Large intestine (tissue), 3 donors: ENCODE results near the gene NR2E1. TPM values are rescaled to one million over a fixed set of nuclear protein-coding genes. Genes with fewer than 3 reads are reported as not detected.

ENCODE experiments used
- DNase-seq, 2 donors: peaks; one replicate each; pipeline versions ENCODE4 v3.0.0 to v3.0.0-alpha.2; 2013
- H3K27ac ChIP-seq: one replicate; pipeline ENCODE4 v1.5.1; 2013; ENCODE audit warnings: low read length
- H3K27me3 ChIP-seq: 2 replicates; pipeline ENCODE4 v1.6.1; 2013; ENCODE audit warnings: low read length; ENCODE audit not compliant: control insufficient read depth, insufficient read depth
- H3K36me3 ChIP-seq: 2 replicates; pipeline ENCODE4 v1.6.1; 2013; ENCODE audit warnings: low read length; ENCODE audit not compliant: control insufficient read depth, insufficient read depth
- H3K4me1 ChIP-seq: one replicate; pipeline ENCODE4 v1.6.1; 2013; ENCODE audit warnings: low read length; ENCODE audit not compliant: control insufficient read depth, insufficient read depth
- H3K4me3 ChIP-seq: one replicate; pipeline ENCODE4 v1.5.1; 2013; ENCODE audit warnings: low read length
- H3K9me3 ChIP-seq: one replicate; pipeline ENCODE4 v1.6.1; 2013; ENCODE audit warnings: mild to moderate bottlenecking, low read depth, low read length, moderate library complexity; ENCODE audit not compliant: control insufficient read depth
- WGBS: methylation state at CpG from one replicate; pipeline ENCODE4 v1.1.5; 2013; ENCODE audit warnings: low lambda C conversion rate; ENCODE audit not compliant: insufficient coverage; 5-methylcytosine and 5-hydroxymethylcytosine counted together
- polyA plus RNA-seq: library from polyadenylated mRNA; unstranded; fragments of 120-200 nt; gene quantifications from one replicate; pipeline ENCODE4 v1.2.1, GENCODE V29; 2013

NR2E1 gene
- polyA plus RNA-seq, 1 donor, result not detected

- peaks cover 8% of the 10 kb centered on the region for H3K9me3 ChIP-seq
- H3K27ac ChIP-seq, result no peak overlapping the region
- H3K4me1 ChIP-seq, result peaks cover 6% of the 10 kb centered on the region
- no CpG with 5 or more reads among the region's 10 CpGs for WGBS
- peak in 1 of 2 donors; percentile 27 for DNase-seq
- peaks cover 89% of the 10 kb centered on the region for H3K27me3 ChIP-seq
- H3K36me3 ChIP-seq, result no peaks in the 10 kb centered on the region
- H3K4me3 ChIP-seq, result no peak overlapping the region
Measured at GRCh38 chr6:108156180-108156937, 9.5 kb upstream of the NR2E1 start.

- DNase-seq, result no peak
- Histone ChIP-seq H3K36me3 (no peaks in the 10 kb centered on the region), H3K27me3 (peaks cover 89% of the 10 kb centered on the region), H3K4me1 (peaks cover 6% of the 10 kb centered on the region), H3K4me3 (no peak overlapping the region), H3K9me3 (peaks cover 8% of the 10 kb centered on the region), H3K27ac (no peak overlapping the region)
- WGBS, result no CpG with 5 or more reads among the region's 8 CpGs
Measured at GRCh38 chr6:108156938-108157233, 8.9 kb upstream of the NR2E1 start.

- no peak overlapping the region for H3K27ac ChIP-seq
- H3K9me3 ChIP-seq, result peaks cover 8% of the 10 kb centered on the region
- peaks cover 6% of the 10 kb centered on the region for H3K4me1 ChIP-seq
- DNase-seq, result no peak
- WGBS, result no CpG with 5 or more reads among the region's 60 CpGs
- no peaks in the 10 kb centered on the region for H3K36me3 ChIP-seq
- peaks cover 91% of the 10 kb centered on the region for H3K27me3 ChIP-seq
- no peak overlapping the region for H3K4me3 ChIP-seq
Measured at GRCh38 chr6:108157234-108157980, 8.4 kb upstream of the NR2E1 start.

- Histone ChIP-seq H3K27me3 (peaks cover 92% of the 10 kb centered on the region), H3K4me3 (no peak overlapping the region), H3K4me1 (peaks cover 6% of the 10 kb centered on the region), H3K36me3 (no peaks in the 10 kb centered on the region), H3K9me3 (peaks cover 8% of the 10 kb centered on the region), H3K27ac (no peak overlapping the region)
- no peak for DNase-seq
- no CpG with 5 or more reads among the region's 38 CpGs for WGBS
Measured at GRCh38 chr6:108157981-108158525, 7.8 kb upstream of the NR2E1 start.

- Histone ChIP-seq H3K4me3 (no peak overlapping the region), H3K36me3 (no peaks in the 10 kb centered on the region), H3K27ac (no peak overlapping the region), H3K27me3 (peaks cover 94% of the 10 kb centered on the region), H3K4me1 (peaks cover 12% of the 10 kb centered on the region), H3K9me3 (peaks cover 13% of the 10 kb centered on the region)
- no peak for DNase-seq
- no CpG with 5 or more reads among the region's 5 CpGs for WGBS
Measured at GRCh38 chr6:108159981-108160380, 5.8 kb upstream of the NR2E1 start.

GRCh38 chr6:108161724-108162282, 4.0 kb upstream of the NR2E1 start:
- Histone ChIP-seq H3K36me3 (no peaks in the 10 kb centered on the region), H3K27me3 (peaks cover 94% of the 10 kb centered on the region), H3K27ac (no peak overlapping the region), H3K9me3 (peaks cover 20% of the 10 kb centered on the region), H3K4me3 (no peak overlapping the region), H3K4me1 (peaks cover 28% of the 10 kb centered on the region)
- no CpG with 5 or more reads among the region's 3 CpGs for WGBS
- DNase-seq, result no peak

- Histone ChIP-seq H3K36me3 (no peaks in the 10 kb centered on the region), H3K4me3 (no peak overlapping the region), H3K9me3 (peaks cover 18% of the 10 kb centered on the region), H3K27me3 (peaks cover 94% of the 10 kb centered on the region), H3K4me1 (peaks cover 36% of the 10 kb centered on the region), H3K27ac (no peak overlapping the region)
- DNase-seq, result no peak
- no CpG with 5 or more reads among the region's 6 CpGs for WGBS
Measured at GRCh38 chr6:108163267-108163643, 2.6 kb upstream of the NR2E1 start.

- Histone ChIP-seq H3K36me3 (no peaks in the 10 kb centered on the region), H3K27ac (no peak overlapping the region), H3K4me1 (peaks cover 42% of the 10 kb centered on the region), H3K4me3 (no peak overlapping the region), H3K27me3 (peaks cover 94% of the 10 kb centered on the region), H3K9me3 (peaks cover 18% of the 10 kb centered on the region)
- 0% methylated on average over 3 of the region's 41 CpGs for WGBS
- DNase-seq, result no peak
Measured at GRCh38 chr6:108163644-108164542, 1.9 kb upstream of the NR2E1 start.

- Histone ChIP-seq H3K4me1 (peaks cover 48% of the 10 kb centered on the region), H3K9me3 (peaks cover 21% of the 10 kb centered on the region), H3K27me3 (peaks cover 97% of the 10 kb centered on the region), H3K36me3 (no peaks in the 10 kb centered on the region), H3K4me3 (no peak overlapping the region), H3K27ac (no peak overlapping the region)
- no CpG with 5 or more reads among the region's 17 CpGs for WGBS
- no peak for DNase-seq
Measured at GRCh38 chr6:108164543-108164814, 1.3 kb upstream of the NR2E1 start.
